GM12872 (cell line): Measurements from ENCODE around the gene ADAM22.

Experiments
- CTCF ChIP-seq: IDR thresholded peaks from 3 replicates; pipeline ENCODE4 v1.5.1; 2011; ENCODE audit warnings: low read depth, mild to moderate bottlenecking, low read length, moderate library complexity; ENCODE audit not compliant: insufficient read depth

Gene ADAM22

DNA sequence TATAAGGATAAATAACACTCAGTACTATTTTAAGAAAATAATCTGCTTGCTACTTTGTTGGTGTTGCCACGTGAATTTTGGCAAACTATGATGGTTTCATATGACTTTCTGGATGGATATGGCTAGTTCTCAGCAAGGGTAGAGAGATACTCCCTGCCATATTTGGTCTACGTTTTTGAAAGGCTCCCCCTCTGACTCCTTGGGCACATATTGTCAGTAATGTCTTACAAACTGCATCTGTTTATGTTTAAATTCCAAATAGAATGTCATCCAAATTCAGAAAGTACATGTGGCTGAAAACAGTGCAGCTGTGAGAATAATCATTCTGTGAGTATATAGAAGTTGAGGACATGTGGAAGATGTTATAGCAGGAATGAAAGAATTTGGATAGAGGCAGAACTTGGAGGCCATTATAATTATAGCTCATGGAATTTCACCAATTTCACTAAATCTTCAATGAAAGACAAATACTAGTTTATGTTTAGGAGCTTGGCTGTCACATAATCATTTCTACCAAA lies 178.0 kb downstream of the ADAM22 start:
- TF ChIP-seq CTCF = no peak

DNA sequence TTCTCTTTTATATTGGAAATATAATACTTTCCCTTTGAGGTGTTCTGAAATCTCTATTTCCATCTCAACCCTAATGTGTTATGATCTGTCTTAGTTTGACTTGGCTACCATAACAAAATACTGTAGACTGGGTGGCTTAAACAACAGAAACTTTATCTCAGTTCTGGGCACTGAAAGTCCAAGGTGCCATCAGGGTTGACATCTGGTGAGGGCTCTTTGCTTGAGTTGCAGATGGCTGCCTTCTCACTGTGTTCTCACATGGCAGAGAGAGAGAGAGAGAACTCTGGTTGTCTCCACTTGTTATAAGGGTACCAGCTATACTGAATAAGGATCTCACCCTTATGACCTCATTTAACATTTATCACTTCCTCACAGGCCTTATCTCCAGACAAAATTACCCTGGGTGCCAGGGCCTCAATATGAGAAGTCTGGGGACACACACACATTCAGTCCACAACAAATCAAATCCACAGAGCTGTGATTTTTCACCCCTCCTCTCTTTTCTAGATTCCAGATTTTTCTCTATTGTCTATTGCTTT lies 181.3 kb downstream of the ADAM22 start:
- TF ChIP-seq CTCF = no peak

DNA sequence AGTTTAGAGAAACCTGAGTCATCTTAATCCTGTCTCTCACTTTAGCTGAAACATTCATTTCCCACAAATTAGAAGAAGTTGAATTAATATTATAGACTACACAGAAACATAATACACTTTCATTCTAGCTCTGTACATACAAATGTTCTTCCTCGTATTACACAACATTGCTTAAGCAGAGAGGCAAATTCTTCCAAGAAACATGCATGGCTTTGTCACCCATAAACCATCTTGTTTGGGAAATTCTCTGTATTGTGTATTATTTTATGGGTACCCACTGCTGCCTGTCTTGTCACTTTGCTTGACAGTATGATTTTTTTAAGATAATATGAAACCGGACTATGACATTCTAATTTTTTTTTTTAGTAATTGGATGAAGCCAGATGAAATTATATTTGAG lies 181.8 kb downstream of the ADAM22 start:
- TF ChIP-seq CTCF = no peak

DNA sequence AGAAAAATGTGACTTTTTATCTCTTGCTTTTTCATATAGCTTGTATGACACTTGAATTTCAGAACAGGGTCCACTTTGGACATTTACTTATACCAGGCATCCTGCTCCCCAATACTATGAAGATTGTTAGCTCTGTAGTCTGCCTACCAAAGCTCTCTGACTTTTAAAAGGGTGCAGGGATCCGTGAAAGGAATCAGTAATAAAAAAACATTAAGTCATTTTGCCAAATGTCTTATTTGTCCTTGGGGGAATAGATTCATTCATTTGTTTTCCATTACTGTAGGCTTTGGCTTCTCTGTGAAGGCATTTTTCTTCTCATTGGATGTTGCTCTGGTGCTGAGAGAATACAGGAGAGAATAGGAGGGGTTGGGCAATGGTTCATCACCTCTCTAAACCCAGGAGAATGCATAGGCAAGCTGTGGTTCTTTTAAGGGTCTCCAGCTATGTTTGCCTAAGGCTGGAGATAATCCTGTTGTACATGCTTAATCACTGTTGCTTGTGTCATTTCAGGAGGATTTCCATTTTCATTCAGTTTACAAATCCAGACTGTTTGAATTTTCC lies 182.3 kb downstream of the ADAM22 start:
- no peak for TF ChIP-seq CTCF

- no peak for TF ChIP-seq CTCF
Measured at GRCh38 chr7:88117325-88117724, 183.3 kb downstream of the ADAM22 start.

GRCh38 chr7:88121335-88121734 lies 187.3 kb downstream of the ADAM22 start:
- TF ChIP-seq CTCF = no peak

DNA sequence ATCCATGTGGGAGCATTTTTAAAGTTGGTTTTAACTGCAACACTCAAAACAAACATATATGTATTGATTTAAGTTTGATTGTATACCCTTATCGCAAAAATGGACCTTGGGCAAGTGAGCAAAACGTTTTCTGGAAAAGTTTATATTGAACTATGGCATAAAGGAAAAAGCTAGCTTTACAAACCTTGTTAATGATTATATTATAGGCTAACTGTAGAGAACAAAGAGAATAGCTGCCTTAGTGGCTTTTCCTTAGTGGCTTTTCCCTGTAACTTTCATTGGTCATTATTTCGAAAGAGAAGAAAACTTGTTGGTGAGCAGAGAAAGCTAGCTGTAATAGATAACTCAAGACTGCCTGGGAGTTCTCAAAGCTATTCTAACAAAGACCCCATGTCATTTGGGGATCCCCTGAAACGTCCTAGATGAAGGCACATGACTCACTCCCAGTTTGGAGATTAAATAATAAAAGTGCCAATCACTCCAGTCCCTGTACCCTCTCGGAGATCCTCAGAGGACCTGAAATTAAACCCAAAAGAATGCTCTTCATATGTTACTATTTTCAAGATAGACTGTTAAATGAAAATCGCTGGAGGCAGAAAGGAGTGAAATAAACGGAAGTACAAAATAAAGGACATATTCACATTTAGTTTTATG lies 193.7 kb downstream of the ADAM22 start:
- no peak for TF ChIP-seq CTCF
